HFF-Myc (cell line): Measurements from ENCODE around the gene PGBD4.
A peak's percentile ranks its signal among the peaks of the same experiment; 100 is the strongest.

Experiments used
- DNase-seq: peaks from one replicate; pipeline ENCODE4 v3.0.0-alpha.2; 2011; ENCODE audit warnings: low read depth; ENCODE audit errors: extremely low read depth
- H3K4me3 ChIP-seq: replicated peaks from 2 replicates; pipeline ENCODE4 v1.5.1; 2011; ENCODE audit warnings: low read depth, mild to moderate bottlenecking, control low read depth, low read length
- CTCF ChIP-seq: IDR thresholded peaks from 2 replicates; pipeline ENCODE4 v1.5.1; 2012; ENCODE audit warnings: mild to moderate bottlenecking, low read depth, low read length, control low read depth; ENCODE audit errors: missing control alignments

Gene PGBD4

DNA sequence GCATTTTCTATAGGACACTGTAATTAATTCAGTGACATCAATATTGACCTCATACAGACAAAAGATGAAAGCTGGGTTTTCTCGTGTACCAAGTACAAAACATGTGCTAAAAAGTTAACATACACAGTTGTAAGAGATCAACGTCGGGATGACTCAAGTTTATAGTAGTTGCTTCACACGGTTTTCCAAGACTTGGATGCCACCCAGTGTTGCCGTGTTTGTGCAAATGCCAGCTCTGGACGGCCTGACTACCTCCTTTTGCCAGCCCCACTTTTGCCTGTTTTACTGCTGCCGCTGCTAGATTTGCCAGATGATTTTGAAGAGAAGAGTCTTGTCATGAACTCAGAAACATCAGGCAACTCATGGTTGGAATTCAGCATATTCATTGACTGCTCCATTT is 17.8 kb upstream of the PGBD4 start:
- no peak overlapping the region for H3K4me3 ChIP-seq
- TF ChIP-seq CTCF, result no peak
- peak; percentile 40 for DNase-seq

DNA sequence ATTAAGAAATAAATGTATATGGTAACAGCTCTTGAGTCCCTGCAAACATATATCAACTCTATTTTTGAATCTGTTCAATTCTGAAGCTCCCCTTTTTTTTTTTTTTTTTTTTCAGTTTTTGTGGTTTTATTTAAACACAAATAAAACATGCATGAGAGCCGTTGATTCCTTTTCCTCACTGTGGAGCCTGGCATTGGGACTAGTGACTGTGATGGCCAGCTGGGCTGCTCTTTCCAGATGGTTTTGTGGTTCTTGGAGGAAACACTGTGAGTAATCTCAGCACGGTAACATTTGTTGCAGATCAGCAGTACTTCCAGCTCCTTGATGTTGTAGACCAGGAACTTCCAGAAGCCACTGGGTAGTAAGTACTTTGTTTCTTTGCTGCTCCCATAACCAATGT is 16.1 kb upstream of the PGBD4 start:
- peak; percentile 26 for DNase-seq
- no peak for TF ChIP-seq CTCF

DNA sequence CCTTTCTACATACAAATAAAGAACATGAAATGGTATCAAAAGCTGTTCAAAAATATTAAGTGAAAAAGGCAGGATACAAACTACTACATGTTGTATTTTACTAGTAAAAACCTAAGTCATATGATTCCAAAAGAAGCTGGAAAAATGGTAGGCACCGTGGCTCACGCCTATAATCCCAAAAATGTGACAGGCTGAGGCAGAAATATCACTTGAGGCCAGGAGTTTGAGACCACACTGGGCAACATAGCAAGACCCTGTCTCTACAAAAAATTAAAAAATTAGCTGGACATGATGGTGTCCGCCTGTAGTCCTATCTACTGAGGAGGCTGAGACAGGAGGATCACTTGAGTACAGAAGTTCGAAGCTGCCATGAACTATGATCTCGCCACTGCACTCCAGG is 2.0 kb upstream of the PGBD4 start:
- DNase-seq, result no peak
- no peak for TF ChIP-seq CTCF
- 0 out of 2 replicates have a peak overlapping the region, but pooled peaks have one; percentile 86 for H3K4me3 ChIP-seq

More for the DNA sequence above, 16.1 kb upstream of the PGBD4 start:
- no peak overlapping the region for H3K4me3 ChIP-seq

- no peak for DNase-seq
- TF ChIP-seq CTCF, result no peak
- H3K4me3 ChIP-seq, result peak overlapping the region; percentile 86
Measured at GRCh38 chr15:34102175-34102925, 467 bp downstream of the PGBD4 start.

DNA sequence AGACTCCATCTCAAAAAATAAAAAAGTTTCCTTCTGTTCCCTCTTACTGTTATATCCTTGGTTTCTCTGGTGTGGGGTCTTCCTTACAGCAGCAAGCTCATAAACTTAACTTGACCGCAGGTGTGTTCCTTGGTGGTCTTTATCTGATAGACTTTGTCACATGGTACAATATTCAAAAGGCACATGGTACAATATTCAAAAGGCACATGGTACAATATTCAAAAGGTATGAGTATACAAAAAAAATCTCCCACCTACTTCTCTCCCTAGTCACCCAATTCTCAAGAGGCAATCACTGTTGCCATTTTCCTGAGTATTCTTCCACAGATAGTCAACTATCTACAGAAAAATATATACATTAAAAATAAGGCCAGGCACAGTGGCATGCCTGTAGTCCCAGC is 4.5 kb downstream of the PGBD4 start:
- no peak for TF ChIP-seq CTCF
- DNase-seq, result no peak
- no peak overlapping the region for H3K4me3 ChIP-seq

- no peak for TF ChIP-seq CTCF
- no peak overlapping the region for H3K4me3 ChIP-seq
- no peak for DNase-seq
Measured at GRCh38 chr15:34107315-34107714, 5.4 kb downstream of the PGBD4 start.
